Erythroblast (primary cell): ENCODE measurements around the gene TEDC2.

Source experiments
- DNase-seq, 2 experiments: peaks; one replicate each; lab custom pipeline; 2025; lab: John Stamatoyannopoulos, UW
- GATA1 ChIP-seq: IDR thresholded peaks from 2 replicates; pipeline ENCODE4 v1.6.1; 2011; ENCODE audit warnings: low read depth, mild to moderate bottlenecking, control low read depth, low read length, moderate library complexity
- POLR2A ChIP-seq: IDR thresholded peaks from 2 replicates; pipeline ENCODE4 v1.6.1; 2011; ENCODE audit warnings: mild to moderate bottlenecking, low read length

TEDC2 gene

GRCh38 chr16:2466667-2467527, 7.0 kb downstream of the TEDC2 start:
- no peak for DNase-seq
- TF ChIP-seq GATA1 (no peak), POLR2A (peak; percentile 45)

- peak; percentile 84 to 88 for DNase-seq
- TF ChIP-seq GATA1, result no peak
- TF ChIP-seq POLR2A, result peak; percentile 40
Measured at GRCh38 chr16:2467528-2468232, 7.8 kb downstream of the TEDC2 start.

- no peak for TF ChIP-seq GATA1
- no peak for TF ChIP-seq POLR2A
- DNase-seq, result peak; percentile 47 to 54
Measured at GRCh38 chr16:2468233-2468724, 8.4 kb downstream of the TEDC2 start.

- no peak for TF ChIP-seq POLR2A
- TF ChIP-seq GATA1, result no peak
- DNase-seq, result peak; percentile 53 to 57
Measured at GRCh38 chr16:2468725-2469398, 9.0 kb downstream of the TEDC2 start.

- no peak for DNase-seq
- no peak for TF ChIP-seq GATA1
- no peak for TF ChIP-seq POLR2A
Measured at GRCh38 chr16:2469399-2470233, 9.7 kb downstream of the TEDC2 start.

- TF ChIP-seq POLR2A (no peak), GATA1 (no peak)
- DNase-seq, result no peak
Measured at GRCh38 chr16:2470234-2470601, 10.3 kb downstream of the TEDC2 start.

GRCh38 chr16:2470603-2471015, 10.7 kb downstream of the TEDC2 start:
- DNase-seq, result no peak
- TF ChIP-seq POLR2A (no peak), GATA1 (no peak)

GRCh38 chr16:2471016-2471652, 11.2 kb downstream of the TEDC2 start, which contains the start of gene NTN3:
Gene NTN3, plus strand, starts transcription at chr16:2471297. Its CDS starts 405 bp downstream, at chr16:2471702.
- TF ChIP-seq POLR2A (no peak), GATA1 (no peak)
- peak; percentile 62 to 75 for DNase-seq

- no peak for TF ChIP-seq GATA1
- TF ChIP-seq POLR2A, result peak; percentile 31
- DNase-seq, result no peak
Measured at GRCh38 chr16:2471653-2472487, 12.0 kb downstream of the TEDC2 start.

GRCh38 chr16:2472488-2472864, 12.6 kb downstream of the TEDC2 start:
- no peak for TF ChIP-seq GATA1
- TF ChIP-seq POLR2A, result no peak

GRCh38 chr16:2472885-2473445, 13.1 kb downstream of the TEDC2 start:
- TF ChIP-seq GATA1 (no peak), POLR2A (no peak)

More at GRCh38 chr16:2472488-2472864, 12.6 kb downstream of the TEDC2 start:
- no peak for DNase-seq

GRCh38 chr16:2473446-2473926, 13.6 kb downstream of the TEDC2 start:
- TF ChIP-seq POLR2A (no peak), GATA1 (no peak)
- DNase-seq, result no peak

More at GRCh38 chr16:2472885-2473445, 13.1 kb downstream of the TEDC2 start:
- DNase-seq, result no peak
